AG10803 (cell line): ENCODE measurements around the gene ANKRD44.

Source experiments
- DNase-seq: peaks from one replicate; pipeline ENCODE4 v3.0.0; 2010; ENCODE audit warnings: low read depth
- H3K4me3 ChIP-seq: 2 replicates; pipeline ENCODE4 v1.5.1; 2011; ENCODE audit warnings: mild to moderate bottlenecking, low read length, control low read depth
- CTCF ChIP-seq: conservative IDR thresholded peaks from 2 replicates; pipeline ENCODE4 v1.5.1; 2011; ENCODE audit warnings: mild to moderate bottlenecking, low read length, control low read depth, inconsistent platforms

Gene ANKRD44

DNA sequence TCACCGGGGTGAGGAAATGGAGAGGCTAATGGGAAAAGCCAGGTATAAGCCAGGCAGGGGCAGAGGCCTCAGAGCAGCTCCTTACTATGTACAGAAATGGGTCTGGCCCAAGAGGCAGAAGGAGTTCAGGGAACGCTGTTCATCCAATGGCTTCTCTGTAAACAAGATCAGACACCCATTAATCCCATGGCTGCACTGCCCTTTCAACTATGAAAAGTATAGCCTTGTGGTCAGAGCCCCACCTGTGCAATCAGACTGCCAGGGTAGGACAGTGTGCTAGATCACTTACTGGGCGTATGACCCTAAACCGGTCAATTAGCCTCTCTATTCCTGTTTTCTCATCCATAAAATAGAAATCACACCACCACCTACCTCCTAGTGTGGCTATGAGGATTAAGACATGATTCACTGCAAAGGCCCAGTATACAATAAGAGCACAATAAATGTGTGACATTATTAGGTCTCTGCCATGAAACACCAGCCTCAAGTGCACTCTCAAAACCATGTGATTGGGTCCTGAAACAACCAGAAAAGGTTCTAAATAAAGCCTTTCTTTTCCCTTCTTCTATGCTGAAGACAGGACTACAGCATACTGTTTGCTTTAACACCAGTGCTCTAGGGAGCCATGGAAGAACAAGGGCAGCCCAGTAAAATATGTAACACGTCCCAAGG lies 4.4 kb downstream of the ANKRD44 start:
- TF ChIP-seq CTCF = no peak
- DNase-seq = no peak
- H3K4me3 ChIP-seq = no peak overlapping the region

GRCh38 chr2:197304556-197305011 lies 6.0 kb downstream of the ANKRD44 start:
- no peak for DNase-seq
- no peak for TF ChIP-seq CTCF
- H3K4me3 ChIP-seq = no peak overlapping the region

GRCh38 chr2:197300139-197300538 lies 10.4 kb downstream of the ANKRD44 start:
- no peak for TF ChIP-seq CTCF
- no peak overlapping the region for H3K4me3 ChIP-seq

GRCh38 chr2:197298609-197299008 lies 12.0 kb downstream of the ANKRD44 start:
- no peak overlapping the region for H3K4me3 ChIP-seq
- no peak for TF ChIP-seq CTCF
- no peak for DNase-seq

More at GRCh38 chr2:197300139-197300538, 10.4 kb downstream of the ANKRD44 start:
- no peak for DNase-seq

DNA sequence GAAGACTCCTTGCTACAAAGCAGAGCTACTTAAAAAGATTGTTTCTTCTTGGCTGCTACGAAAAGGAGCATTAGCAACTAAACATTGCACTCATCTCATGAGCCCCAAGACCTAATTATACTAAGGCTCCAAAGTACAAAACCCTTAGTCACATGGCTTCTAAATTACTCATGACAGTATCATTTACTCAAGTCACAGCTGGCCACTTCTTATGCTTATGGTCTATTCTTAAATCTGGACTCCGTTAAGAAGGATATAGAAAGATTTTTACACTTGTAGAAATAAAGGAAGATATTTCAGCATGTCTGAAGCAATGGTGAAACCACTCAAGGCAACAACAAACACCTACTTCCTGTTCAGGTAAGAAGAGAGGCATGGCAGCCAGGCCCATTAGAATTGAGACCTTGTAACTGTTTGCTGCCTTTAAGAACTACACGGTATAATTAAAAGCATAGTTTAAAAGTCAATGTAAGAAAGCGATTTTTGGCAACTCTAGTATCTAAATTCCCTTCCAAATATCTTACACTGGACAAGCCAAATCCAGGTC lies 12.7 kb downstream of the ANKRD44 start:
- TF ChIP-seq CTCF = no peak
- DNase-seq = no peak
- H3K4me3 ChIP-seq = no peak overlapping the region

GRCh38 chr2:197297266-197297665 lies 13.3 kb downstream of the ANKRD44 start:
- DNase-seq = no peak
- no peak overlapping the region for H3K4me3 ChIP-seq
- TF ChIP-seq CTCF = no peak

DNA sequence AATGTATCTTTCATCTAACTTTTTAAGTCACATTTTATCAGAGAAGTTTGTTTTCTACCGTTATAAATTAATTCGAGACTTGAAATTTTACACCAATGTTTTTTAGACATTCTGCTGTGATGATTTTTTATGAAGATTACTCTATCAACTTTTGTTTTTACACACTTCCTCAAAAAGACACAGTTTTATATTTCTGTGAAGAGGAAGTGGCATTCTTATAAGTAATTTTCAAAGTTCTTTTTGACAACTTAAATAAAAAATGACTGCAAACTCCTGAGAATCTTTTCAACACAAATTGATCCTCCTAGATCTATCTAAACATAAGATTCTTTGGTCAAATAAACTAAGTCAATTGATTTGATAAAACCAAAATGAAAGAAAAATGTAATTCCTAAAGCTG lies 13.7 kb downstream of the ANKRD44 start:
- no peak for DNase-seq
- H3K4me3 ChIP-seq = no peak overlapping the region
- TF ChIP-seq CTCF = no peak
